ENCODE data around the gene LNX2.
A peak's percentile ranks its signal among the peaks of the same experiment; 100 is the strongest.

Gene LNX2

DNA sequence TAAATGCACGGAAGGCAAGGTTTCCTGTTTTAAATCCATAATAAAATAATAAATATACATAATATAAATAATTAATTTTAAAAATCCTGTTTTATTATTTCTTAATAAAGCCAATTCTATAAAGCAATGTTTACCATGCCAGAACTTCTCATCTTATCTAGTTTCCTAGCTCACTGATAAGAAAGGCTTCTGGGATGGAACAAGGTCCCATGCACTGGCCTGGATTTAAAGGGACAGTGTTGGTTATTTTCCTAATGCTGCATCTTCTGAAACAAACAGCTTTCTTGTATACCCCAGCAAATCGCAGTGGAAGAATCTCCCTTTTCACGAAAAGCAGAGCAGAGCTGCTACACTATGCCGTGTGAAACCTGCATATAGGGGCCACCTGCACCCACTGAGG, 68.8 kb downstream of the LNX2 start:
- no peak for DNase-seq

DNA sequence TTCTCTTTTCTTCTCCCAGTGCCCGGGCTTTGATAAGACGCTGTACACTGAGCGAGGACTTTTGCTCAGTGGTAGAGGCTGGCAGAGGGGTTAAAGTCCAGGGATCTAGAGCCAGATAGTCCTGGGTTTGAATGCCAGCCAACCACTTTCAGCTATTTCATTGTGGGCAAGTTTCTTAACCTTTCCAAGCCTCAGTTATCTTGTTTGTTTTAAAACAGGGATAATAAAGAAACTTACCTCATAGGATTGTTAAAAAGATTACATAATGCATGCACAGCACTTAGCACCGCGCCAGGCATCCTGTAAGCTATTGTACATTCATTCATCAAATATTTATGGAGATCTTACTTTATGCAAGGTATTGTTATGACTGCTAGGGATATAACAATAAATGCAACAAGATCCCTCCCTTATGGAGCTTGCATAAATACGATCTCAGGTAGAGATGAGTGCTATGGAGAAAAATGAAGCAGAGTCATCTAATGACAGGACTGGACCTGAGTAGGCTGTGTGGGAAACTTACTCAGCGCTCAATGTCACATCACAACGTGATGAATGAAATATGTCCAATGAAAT, 70.8 kb downstream of the LNX2 start:
- DNase-seq, result no peak

DNA sequence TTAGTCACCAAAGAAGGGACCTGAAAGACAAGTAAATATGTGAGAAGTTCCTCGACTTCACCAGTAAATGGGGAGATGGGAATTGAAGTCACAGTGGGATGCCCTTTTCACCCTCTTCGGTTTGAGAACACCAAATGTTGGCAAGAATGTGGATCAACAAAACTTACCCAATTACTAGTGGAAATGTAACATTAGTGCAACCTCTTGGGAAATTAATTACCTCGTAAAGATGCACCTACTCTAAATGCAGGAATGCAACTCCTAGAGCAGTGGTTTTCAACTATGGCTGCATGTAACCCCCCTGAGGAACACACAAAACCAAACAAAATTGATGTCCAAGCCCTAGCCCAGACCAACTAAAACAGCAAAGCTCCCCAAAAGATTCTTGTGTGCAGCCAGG, 78.1 kb downstream of the LNX2 start:
- no peak for DNase-seq

DNA sequence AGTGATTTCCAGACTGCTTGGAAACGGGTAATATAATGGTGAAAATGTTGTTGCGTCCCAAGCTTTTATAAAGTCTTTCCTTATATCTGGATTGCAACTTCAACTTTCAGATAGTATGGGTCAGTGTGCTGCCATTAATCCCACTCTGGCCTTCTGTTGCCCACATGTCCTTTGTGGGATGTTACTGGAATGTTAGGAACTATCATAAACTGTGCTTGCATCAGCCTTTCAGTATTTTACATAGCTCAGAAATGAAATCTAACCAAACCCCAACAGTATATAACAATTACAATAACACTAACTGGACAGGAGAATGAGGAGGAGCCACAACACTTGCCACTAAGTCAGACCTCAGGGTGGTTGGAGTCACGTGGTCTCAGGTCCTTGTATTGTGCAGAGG, 78.9 kb downstream of the LNX2 start:
- DNase-seq, result no peak

DNA sequence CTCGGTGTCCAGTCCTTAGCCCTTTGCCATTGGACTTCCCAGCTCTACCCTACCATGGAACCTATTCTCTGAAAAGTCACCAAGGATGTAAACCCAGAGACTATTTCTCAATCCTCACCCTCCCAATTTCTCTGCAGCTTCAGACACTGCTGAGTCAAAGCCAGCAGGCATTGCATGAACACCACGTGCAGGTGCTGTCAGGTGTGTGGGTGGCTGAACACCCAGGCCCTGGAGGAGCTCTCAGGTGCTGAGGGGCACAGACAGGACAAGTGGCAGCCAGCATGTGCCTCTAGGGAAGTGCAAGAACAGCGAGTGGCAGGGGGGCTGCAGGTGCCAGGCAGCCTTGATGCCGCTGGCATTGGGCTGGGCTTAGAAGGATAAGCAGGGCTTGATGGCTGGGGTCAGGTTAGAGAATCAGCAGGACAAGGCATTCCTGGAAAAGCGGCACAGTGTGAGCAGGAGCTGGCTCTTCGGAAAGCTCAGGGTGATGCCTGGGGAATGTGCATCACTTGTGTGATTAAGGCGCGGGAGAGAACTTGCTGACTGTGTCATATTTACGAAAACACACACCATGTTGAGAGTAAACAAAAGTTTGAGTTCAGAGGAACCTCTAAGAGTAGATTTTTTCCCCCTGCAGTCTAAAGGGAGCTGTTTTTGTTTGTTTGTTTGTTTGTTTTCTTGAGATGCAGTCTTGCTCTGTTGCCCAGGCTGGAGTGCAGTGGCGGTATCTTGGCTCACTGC, 83.8 kb downstream of the LNX2 start:
- no peak for DNase-seq

DNA sequence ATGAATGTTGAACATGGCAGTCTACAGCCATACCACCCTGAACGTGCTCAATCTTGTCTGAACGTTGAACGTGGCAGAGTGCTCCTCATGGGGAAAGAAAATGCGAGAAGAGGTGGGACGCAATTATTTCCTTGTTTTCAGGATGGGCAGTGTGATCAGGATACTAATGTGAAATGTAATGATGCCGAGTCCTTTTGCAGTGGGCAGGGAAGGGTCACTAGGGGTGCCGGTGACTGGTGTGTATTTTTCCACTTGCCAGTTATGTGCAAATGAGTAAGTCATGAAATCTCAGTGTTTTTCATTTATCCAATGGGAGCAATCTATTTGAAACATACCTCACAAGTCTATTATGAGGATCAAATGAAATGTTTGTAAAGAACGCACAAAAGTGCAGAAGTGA, 84.8 kb downstream of the LNX2 start:
- DNase-seq, result no peak

DNA sequence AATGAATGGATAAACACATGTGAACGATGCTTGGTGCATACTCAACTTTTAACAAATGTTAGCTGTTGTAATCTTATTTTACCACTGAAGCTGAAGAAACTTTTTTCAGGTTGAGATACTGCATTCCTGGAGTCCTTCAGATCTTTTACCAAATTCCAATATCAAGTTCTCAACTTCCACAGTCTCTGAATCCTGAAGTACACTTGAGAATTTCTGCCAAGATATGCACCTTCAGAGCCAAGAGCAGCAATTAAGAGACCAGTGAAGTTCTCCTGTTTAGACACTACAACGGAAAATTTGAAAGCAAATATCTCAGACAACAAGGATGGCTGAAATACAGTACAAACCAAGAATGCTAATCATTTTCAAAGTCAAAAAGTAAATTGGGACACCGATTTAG, 85.3 kb downstream of the LNX2 start:
- no peak for DNase-seq

DNA sequence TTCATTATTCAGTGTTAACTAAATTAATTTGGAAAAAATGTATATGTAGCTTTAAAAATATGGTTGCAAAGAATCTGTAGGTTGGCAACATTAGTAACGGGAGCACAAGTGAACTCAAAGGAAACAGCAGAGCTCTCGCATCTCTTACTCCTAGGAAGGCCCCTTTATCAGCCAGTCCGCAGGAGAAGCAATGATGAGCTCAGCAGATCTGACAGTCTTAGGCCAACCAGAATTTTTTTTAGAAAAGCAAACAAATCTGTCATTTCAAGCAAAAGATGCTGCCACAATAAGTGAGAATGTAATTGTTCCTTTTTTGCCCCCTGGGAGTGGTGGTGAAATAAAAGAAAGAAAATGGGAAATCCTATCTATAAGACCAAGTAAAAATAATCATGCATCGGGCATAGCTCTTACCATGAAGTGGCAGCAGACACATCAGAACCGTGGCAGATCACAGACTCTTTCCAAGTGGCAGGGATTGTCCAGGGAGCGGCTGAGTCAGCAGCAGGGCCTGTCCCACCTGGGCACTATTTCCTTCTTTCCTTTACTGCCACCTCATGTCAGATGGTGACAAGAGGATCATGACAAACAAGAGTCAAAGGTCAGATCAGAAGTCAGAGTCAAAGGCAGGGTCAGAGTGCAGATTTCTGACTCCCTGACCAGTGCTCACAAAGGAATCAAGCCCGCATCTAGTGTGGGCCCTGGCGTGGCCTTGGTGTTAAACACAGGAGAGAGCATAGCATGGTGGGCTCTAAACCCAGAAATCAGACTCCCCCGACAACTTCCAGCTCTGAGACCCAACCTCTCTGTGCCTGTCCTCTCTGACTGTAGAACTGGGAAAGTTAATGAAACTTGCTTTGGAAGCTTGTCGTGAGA, 86.0 kb downstream of the LNX2 start:
- no peak for DNase-seq

DNA sequence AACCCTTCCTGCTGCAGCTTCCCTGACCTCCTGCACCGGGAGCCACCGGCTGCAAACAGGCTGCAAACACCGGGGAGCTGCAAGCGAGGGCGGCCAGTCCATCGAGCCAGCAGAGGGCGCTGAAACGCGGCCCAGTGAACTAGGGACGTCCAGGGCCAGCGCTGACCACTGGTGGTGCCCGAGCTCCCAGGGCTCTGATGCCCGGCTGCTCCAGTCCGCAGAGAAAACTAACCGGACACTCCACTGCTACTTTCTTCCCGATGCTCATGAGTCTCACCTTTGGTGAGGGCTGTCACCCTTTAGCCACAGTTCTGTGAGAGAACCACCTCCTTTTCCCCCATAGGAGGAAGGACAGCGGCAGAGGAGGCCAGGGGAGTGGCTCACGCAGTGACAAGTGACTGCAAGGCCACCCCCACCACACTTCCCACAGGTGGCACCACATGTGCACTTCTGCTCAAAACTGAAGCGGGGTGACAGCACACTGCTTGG, 87.1 kb downstream of the LNX2 start:
- DNase-seq, result peak; percentile 7

DNA sequence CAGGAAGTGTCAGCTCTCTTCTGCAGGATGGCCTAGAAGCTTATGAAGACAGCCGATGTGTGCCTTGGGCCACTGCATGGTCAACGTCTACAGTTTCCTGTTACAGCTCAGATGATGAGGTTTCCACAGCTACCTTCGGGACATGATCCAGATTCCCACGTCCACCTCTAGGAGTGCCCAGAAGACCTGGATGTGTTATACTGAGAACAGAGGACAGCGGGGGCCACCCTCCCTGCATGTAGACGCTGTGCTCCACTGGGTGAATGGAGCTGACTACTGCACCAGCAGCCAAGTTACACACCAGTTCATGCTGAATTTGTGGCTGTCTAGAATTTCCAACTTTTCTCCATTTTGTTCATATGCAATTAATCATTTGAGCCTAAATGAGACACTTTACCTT, 91.4 kb downstream of the LNX2 start:
- no peak for DNase-seq

DNA sequence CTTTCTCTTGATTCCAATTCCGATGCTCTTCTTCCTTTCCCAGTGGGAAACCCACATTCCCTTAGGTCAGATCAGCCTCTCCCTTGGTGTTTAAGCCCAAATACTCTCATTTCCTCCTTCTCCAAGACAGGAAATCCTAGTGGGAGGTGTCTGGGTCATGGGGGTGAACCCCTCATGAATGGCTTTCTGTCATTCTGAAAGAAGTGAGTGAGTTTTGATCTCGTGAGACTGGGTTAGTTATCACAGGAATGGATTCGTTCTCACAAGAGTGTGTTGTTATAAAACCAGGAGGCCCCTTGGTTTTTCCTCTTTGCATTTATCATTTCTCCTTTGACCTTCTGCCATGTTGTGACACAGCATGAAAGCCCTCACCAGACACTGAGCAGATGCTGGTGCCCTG, 93.8 kb downstream of the LNX2 start:
- DNase-seq, result no peak

DNA sequence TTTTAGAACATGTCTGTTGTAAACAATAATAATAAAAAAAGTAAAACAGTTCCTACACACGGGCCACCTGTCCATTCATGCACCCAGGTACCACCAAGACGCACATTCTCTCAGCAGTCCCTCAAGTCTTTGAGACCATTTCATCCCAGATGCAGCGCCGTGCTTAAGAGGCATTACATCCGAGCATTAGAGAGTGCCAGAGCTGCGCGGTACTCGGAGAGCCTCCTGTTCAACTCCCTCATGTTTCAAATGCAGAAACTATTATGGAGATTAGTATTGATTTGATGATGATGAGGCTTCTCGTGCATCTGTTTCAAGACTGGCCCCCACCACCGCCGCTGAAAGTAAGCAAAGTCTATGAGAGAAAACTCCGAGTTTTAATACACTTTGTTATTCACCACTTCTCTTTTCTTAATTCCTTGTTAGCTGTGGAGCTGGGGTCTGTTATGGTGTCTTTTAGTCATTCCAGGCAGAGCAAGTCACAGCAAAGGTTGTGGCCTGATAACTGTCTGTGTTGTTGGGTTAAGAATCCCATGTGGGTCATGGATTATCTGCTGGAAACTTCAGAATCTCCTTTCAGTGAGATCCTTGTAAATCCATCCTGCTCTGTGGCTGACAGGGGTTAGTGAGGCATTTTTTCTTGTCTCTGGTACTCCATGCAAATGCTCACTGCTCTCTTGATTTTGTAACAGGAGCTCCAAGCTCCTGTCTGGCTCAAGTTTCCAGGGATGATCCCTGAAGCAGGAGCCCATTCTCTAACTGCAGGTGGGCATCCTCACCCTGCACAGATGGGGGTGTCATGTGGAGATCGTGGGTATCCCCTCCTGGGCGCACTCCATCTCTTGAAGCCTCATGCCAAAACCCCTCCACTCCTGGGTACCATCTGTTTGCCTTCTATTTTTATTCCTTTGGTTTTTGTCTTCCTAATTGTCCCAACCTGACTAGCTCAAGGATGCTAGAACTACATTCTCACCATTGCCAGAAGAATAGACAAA, 95.1 kb downstream of the LNX2 start:
- no peak for DNase-seq

DNA sequence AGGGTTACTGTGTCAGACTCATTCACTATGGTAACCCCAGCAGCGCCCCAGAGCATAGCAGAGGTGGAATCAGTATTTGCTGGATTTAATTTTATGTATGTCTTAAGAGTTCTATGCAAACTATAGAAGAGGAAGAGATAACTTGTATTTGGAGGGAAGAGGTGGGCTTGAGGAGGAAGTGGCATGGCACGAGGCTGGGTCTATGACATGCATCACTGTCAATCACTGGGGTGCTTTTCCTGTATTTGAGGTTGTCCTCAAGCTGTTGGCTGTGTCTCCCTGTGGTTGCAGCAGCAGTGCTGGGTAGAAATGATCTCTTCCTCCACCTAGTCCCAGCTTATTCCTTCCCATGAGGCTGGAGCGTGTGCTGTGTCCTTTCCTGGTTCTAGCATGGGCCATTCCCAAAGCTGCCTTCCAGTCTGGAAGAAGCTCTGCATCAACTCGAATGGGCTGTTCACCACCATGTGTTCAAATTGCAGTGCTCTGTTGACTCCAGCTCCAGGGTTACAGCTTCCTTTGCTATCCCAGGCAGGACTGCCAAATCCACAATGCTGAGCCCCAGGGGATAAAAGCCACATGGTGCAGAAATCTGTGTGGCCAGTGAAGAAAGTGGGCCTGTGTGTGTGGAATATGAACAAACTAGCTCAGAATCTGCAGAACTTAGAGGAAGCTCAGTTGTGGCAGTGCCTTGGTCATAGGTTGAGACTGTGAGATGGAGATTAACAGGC, 96.8 kb downstream of the LNX2 start:
- DNase-seq, result no peak

DNA sequence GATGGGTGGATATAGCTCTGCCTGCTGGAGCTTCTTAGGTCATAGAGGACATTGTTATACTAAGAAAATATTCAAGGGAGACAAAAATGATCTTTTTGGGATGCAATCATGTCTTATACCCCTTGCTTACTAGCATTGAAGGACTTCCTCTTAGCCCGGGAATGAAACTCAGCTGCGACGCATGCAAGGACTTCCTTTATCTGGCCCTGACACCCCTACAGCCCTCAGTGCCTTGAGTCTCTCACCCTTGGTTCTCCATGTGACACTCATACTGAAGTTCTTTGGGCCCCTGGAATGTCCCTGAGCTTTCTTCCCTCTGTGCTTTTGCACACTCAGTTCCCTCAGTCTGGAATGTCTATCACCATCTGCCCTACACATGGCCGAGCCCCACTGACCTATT, 97.5 kb downstream of the LNX2 start:
- no peak for DNase-seq

DNA sequence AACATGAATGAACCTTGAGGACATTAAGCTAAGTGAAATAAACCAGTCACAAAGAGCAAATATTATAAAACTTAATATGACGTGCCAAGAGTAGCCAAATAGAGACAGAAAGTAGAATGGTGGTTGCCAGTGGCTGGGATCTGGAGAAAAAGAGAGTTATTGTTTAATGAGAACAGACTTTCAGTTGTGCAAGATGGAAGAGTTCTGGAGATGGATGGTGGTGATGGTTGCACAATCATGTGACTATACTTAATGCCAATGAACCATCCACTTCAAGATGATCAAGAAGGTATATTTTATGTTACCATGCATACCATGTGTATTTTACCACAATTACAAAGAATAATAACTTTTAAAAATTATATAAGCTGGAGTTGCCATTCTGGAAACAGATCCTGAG, 104.2 kb downstream of the LNX2 start:
- no peak for DNase-seq

DNA sequence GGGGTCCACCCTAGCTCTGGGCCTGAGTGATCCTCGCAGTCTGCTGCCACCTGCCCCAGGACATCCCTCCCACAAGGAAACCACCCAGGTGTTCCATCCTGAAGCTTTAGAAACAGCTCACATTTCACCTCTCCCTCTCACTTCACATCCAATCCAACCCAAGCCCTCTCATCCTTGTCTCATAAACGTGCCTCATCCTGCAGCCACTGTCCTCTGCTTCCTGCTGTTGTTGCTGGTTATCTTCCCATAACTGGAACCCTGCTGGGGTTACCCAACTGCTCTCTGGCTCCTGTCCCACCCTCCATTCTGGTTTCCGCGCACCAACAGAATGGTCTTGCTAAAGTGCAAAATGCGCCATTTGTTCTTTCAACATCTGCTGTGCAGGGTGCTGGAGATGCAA, 110.2 kb downstream of the LNX2 start:
- no peak for DNase-seq

DNA sequence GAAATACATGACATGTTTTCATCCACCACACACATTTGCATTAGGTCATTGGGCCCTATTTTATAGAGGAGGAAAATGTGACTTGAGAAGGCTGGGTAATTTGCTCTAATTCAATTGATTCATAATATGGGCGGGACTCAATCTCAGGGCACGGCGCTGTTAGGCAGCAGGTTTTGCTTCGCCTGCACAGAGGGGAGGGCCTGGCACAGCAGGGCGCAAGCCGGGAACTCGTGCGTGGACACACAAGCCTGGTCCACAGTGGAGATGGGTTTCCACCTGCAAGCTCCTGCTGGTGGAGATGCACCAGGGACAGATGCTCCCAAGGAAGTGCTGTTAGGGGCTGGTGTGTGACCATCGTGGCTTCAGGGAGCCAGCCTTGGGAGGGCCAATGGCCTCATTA, 111.5 kb downstream of the LNX2 start:
- DNase-seq, result no peak

DNA sequence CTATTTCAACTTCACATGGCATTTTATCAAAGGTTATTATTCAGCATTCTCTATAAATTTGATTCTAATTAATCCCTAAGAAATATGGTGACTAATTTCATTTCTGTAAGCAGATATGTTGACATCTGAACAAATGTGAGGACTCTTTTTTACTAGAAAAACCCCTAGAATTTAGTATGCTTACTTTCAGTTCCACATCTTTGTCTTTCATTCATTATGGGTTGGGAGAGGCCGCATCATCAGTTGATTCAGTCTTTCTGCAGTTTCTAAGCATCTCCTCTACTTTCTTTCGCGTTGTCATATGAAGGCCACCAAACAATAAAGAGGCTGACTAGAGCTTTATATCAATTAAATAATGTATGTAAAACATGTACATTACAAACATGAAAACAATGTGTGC, 114.5 kb downstream of the LNX2 start:
- DNase-seq, result no peak

DNA sequence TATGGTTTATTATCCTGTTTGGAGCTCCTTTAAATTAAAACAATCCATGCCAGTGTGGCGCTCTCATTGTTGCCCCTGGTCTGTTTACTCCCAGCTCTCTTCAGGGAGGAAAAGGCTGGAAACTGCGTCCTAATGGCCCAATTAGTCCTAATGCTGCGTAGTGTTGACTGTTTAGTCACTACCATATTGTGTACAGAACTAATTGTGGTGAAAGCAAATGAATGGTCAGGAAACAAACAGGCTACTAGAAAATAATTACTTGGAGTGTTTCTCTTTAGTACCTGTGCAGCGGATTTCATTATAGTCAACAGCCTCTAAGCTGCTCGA, 115.5 kb downstream of the LNX2 start:
- DNase-seq, result no peak

DNA sequence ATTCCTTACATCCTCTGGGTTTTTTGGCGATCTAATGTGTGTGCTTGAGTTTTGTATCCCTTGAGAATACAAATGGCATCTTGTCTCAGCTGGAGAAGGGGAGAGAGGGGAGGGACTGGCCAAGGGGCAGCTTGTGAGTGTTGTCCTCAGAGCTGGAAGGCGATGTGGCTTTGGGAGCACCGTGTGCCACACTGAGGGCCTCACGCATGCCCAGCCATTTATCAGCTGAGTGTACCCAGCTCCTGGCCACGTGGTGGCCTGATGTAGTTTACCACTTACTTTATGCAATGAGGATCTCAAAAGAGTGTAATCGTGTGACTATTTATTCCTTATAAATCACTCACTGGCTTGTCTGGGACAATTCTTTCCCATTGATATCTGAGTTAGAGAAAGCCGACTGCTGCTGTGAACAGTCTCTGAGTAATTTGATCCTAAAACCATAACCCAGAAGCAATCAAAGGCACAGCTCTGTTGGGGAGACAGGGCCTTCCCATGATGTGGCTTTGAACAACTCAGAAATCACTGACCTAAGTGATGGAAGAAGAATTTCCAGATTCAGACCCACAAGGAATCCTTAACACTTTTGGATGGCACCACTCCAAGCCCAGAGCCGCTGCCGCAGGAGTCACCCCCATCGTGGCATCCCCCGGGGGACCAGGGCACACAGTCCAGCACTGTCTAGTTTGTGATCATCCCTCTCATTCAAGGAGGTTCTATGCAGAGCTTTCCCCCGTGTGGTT, 116.0 kb downstream of the LNX2 start:
- DNase-seq, result no peak

DNA sequence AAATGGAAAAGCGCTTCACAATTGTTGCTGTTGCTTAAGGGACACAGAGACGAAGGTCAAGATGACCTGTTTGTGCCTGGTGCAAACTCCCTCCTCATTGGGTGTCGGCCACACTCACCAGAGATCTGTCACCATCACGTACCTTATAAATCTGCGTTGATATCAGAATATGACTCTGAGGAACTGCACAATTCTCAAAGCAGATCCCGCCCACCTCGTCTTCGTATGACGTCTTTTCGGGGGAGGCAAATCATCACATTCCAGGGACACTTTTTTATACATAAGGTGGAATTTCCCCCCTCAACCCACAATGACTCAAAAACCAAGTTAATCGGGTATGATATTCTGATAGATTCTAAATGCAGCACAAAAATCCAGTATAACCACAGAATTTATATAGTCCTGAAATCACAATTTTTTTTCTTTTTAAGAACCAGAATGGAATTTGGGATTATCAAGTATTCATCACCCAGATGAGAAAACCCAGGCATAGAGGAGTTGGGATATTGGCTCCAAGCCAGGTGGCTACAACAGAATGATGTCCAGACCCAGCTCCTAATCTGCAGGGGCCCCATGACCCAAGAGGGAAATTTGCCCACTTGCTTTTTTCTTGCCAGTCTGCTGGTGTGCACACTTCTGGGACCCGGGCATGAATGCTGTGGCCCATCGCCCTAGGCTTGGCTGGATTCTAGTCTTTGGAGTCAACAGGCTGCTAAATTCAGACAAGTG, 119.4 kb downstream of the LNX2 start:
- no peak for DNase-seq

All from central memory CD4-positive, alpha-beta T cell (primary cell).